Liver (tissue), 10 donors: ENCODE measurements around the gene LCT. TPM values are rescaled to one million over a fixed set of nuclear protein-coding genes. Genes with fewer than 3 reads are reported as not detected.

Experiments used
- DNase-seq: peaks from one replicate; pipeline ENCODE4 v3.0.0-alpha.2; 2017; ENCODE audit warnings: low spot score
- H3K27ac ChIP-seq, 2 donors: one replicate each; pipeline ENCODE4 v1.7.0; 2013; ENCODE audit warnings: inconsistent platforms in 2 of 2, low read length in 2 of 2, control low read depth in 1 of 2, low read depth in 1 of 2, mild to moderate bottlenecking in 1 of 2
- H3K27me3 ChIP-seq, 4 donors: one replicate each; pipeline versions ENCODE4 v1.6.1 to v1.7.0; 2013; ENCODE audit warnings: low read length in 3 of 4, inconsistent platforms in 1 of 4, mild to moderate bottlenecking in 1 of 4, moderate library complexity in 1 of 4; ENCODE audit not compliant: control insufficient read depth in 4 of 4, insufficient read depth in 4 of 4
- H3K36me3 ChIP-seq, 4 donors: one replicate each; pipeline versions ENCODE4 v1.6.1 to v1.7.0; 2013; ENCODE audit warnings: low read length in 3 of 4, mild to moderate bottlenecking in 3 of 4, low read depth in 1 of 4, moderate library complexity in 1 of 4; ENCODE audit not compliant: control insufficient read depth in 4 of 4, insufficient read depth in 3 of 4
- H3K4me1 ChIP-seq, 4 donors: one replicate each; pipeline versions ENCODE4 v1.6.1 to v1.7.0; 2013; ENCODE audit warnings: low read length in 3 of 4, mild to moderate bottlenecking in 3 of 4, moderate library complexity in 1 of 4; ENCODE audit not compliant: control insufficient read depth in 4 of 4, insufficient read depth in 4 of 4
- H3K4me3 ChIP-seq, 3 donors: one replicate each; pipeline versions ENCODE4 v1.6.1 to v1.7.0; 2013; ENCODE audit warnings: low read length in 3 of 3, control low read depth in 1 of 3, low read depth in 1 of 3, mild to moderate bottlenecking in 1 of 3
- H3K9ac ChIP-seq, 2 donors: one replicate each; pipeline ENCODE4 v1.7.0; 2013; ENCODE audit warnings: low read length in 2 of 2, mild to moderate bottlenecking in 2 of 2, moderate library complexity in 2 of 2, control low read depth in 1 of 2, low read depth in 1 of 2
- H3K9me3 ChIP-seq, 4 donors: one replicate each; pipeline versions ENCODE4 v1.6.1 to v1.7.0; 2013; ENCODE audit warnings: low read length in 3 of 4; ENCODE audit not compliant: control insufficient read depth in 4 of 4
- CTCF ChIP-seq: fragments of 150-350 bp; IDR thresholded peaks from 2 replicates; pipeline ENCODE4 v1.5.1; 2017; ENCODE audit warnings: improper control_type of control experiment, low read depth, low read length; ENCODE audit not compliant: missing input control
- GABPA ChIP-seq, 2 donors: IDR thresholded peaks in 1 of 2; conservative IDR thresholded peaks in 1 of 2; 2 replicates each; pipeline ENCODE4 v1.6.1; 2016; ENCODE audit warnings: antibody characterized with exemption in 2 of 2, mild to moderate bottlenecking in 1 of 2, moderate library complexity in 1 of 2
- HNF4A ChIP-seq, 2 donors: conservative IDR thresholded peaks; 2 replicates each; pipeline ENCODE4 v1.6.1; 2016; ENCODE audit warnings: antibody characterized with exemption in 2 of 2, mild to moderate bottlenecking in 2 of 2
- MAX ChIP-seq: IDR thresholded peaks from 2 replicates; pipeline ENCODE4 v1.6.1; 2016; ENCODE audit warnings: antibody characterized with exemption
- REST ChIP-seq: IDR thresholded peaks from 2 replicates; pipeline ENCODE4 v1.6.1; 2016; ENCODE audit warnings: antibody characterized with exemption, mild to moderate bottlenecking
- RXRA ChIP-seq, 2 donors: IDR thresholded peaks; 2 replicates each; pipeline ENCODE4 v1.6.1; 2017 to 2018; ENCODE audit warnings: antibody characterized with exemption in 2 of 2, mild to moderate bottlenecking in 1 of 2
- SP1 ChIP-seq: IDR thresholded peaks from 2 replicates; pipeline ENCODE4 v1.6.1; 2018; ENCODE audit warnings: antibody characterized with exemption, mild to moderate bottlenecking
- TAF1 ChIP-seq: conservative IDR thresholded peaks from 2 replicates; pipeline ENCODE4 v1.6.1; 2016; ENCODE audit warnings: antibody characterized with exemption, mild to moderate bottlenecking
- YY1 ChIP-seq: IDR thresholded peaks from 2 replicates; pipeline ENCODE4 v1.6.1; 2016; ENCODE audit warnings: antibody characterized with exemption, mild to moderate bottlenecking
- WGBS: extraction: QIAGEN DNeasy Blood & Tissue Kit; methylation state at CpG from one replicate; pipeline ENCODE4 v1.1.7; 2013; 5-methylcytosine and 5-hydroxymethylcytosine counted together
- polyA plus RNA-seq, 2 donors: library from polyadenylated mRNA; stranded (reverse) in 1 of 2; unstranded in 1 of 2; fragments of 200-250 nt in 1 of 2; fragments of >200 nt in 1 of 2; fragmentation: Nextera tagmentation in 1 of 2; extraction: Ambion mirVana in 1 of 2; gene quantifications; one replicate each; pipeline versions ENCODE4 v1.2.1 to v1.2.3, GENCODE V29; 2013 to 2015
- small RNA-seq: library from RNA; depleted of rRNA; stranded (forward); fragments of <200 nt; gene quantifications from one replicate; pipeline ENCODE3, GENCODE V24; 2014
- total RNA-seq, 2 donors: library from RNA; depleted of rRNA; stranded (reverse); fragments of >200 nt; gene quantifications; one replicate each; pipeline ENCODE4 v1.2.3, GENCODE V29; 2014
- donor health status: healthy.
- donor health status: healthy.
- donor health status: healthy.
- donor health status: healthy.
- donor health status: healthy.

LCT gene
- total and polyA plus RNA-seq, 4 donors, result not detected

GRCh38 chr2:135741043-135741394 is 96.0 kb downstream of the LCT start:
- WGBS, result 83% methylated on average over 11 of the region's 11 CpGs
- Histone ChIP-seq H3K27ac (no peak overlapping the region), H3K9me3 (no peaks in the 10 kb centered on the region), H3K36me3 (no peaks in the 10 kb centered on the region), H3K9ac (no peak overlapping the region), H3K27me3 (no peaks in the 10 kb centered on the region), H3K4me1 (peaks cover 0 to 21% (median 4%) of the 10 kb centered on the region in 4 donors), H3K4me3 (peak overlapping the region in 1 of 3 donors; percentile 27)
- DNase-seq, result no peak
- TF ChIP-seq HNF4A (conservative IDR thresholded peaks at IDR 0.05), result no peak

GRCh38 chr2:135740206-135740605 is 96.8 kb downstream of the LCT start:
- DNase-seq, result no peak
- no peak overlapping the region for H3K27ac ChIP-seq
- H3K4me3 ChIP-seq, result no peak overlapping the region
- H3K9me3 ChIP-seq, result no peaks in the 10 kb centered on the region
- H3K36me3 ChIP-seq, result no peaks in the 10 kb centered on the region
- no peak overlapping the region for H3K9ac ChIP-seq
- 98% methylated on average over 3 of the region's 3 CpGs for WGBS
- H3K27me3 ChIP-seq, result no peaks in the 10 kb centered on the region
- TF ChIP-seq TAF1 (no peak), RXRA (IDR thresholded peaks at IDR 0.05) (no peak), CTCF (no peak), YY1 (no peak), GABPA (IDR thresholded peaks at IDR 0.05 in 1 of 2, conservative IDR thresholded peaks at IDR 0.05 in 1 of 2) (no peak), REST (no peak), MAX (no peak), SP1 (no peak), HNF4A (conservative IDR thresholded peaks at IDR 0.05) (no peak)
- H3K4me1 ChIP-seq, result peaks cover 0 to 21% (median 4%) of the 10 kb centered on the region in 4 donors

Small RNAs within 50 kb of the gene (small RNA-seq; reads per million reads assigned to genes)
- gene RF00019, result not detected

Other genes with a start within 250 kb of the LCT start
- 10 to 100 TPM; 50.9 to 83.9 TPM for gene UBXN4, start 95.3 kb downstream of the LCT start, total RNA-seq
- 100 to 1,000 TPM in 1 of 2 donors, 10 to 100 TPM in 1; 46.5 to 172 TPM for gene UBXN4, start 95.3 kb downstream of the LCT start, polyA plus RNA-seq
- gene MCM6, start 39.3 kb upstream of the LCT start, total RNA-seq, result 10 to 100 TPM in 1 of 2 donors, 1 to 10 TPM in 1; 2.7 to 35.7 TPM
- gene MCM6, start 39.3 kb upstream of the LCT start, polyA plus RNA-seq, result 1 to 10 TPM; 1.8 to 2.9 TPM
- gene DARS1, start 148.4 kb upstream of the LCT start, total RNA-seq, result 10 to 100 TPM; 27.5 to 44.1 TPM
- 10 to 100 TPM; 25.0 to 37.7 TPM for gene DARS1, start 148.4 kb upstream of the LCT start, polyA plus RNA-seq